ENCODE measurements around the gene AGPAT4. TPM values are rescaled to one million over a fixed set of nuclear protein-coding genes. Genes with fewer than 3 reads are reported as not detected.

Gene AGPAT4
- total RNA-seq, 1 donor from 2014 or later: 54.2 TPM

DNA sequence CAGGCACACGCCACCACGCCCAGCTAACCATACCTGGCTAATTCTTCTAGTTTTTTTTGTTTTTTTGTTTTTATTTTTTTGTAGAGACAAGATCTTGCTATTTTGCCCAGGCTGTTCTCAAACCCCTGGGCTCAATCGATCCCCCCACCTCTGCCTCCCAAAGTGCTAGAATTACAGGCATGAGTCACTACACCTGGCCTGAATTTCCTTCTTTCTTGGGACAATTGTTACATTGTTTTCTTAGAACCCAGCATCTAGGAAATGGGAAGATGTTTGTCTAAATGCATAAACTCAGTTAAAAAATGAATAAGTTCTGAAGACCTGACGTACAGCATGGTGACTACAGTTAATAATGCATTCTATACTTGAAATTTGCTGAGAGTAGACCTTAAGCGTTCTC is 10.8 kb upstream of the AGPAT4 start:
- no peak for DNase-seq (ENCODE audit: low spot score)

DNA sequence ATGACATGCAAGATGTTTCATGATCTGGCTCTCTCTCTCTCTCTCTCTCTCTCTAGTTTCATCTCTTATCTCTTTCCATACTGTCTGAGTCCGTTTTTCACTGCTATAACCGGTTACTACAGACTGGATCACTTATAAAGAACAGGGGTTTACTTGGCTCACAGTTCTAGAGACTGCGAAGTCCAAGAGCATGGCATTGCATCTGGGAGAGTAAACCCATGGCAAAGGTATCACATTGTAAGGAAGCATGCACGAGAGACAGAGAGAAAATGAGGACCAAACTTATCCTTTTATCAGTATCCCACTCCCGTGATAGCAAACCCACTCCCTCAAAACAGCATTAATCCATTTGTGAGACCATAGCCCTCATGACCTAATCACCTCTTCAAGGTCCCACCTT is 7.2 kb upstream of the AGPAT4 start:
- DNase-seq (ENCODE audit: low spot score): no peak

- DNase-seq (ENCODE audit: low spot score): no peak
Observed at GRCh38 chr6:161279677-161280415, 6.0 kb upstream of the AGPAT4 start.

- no peak for DNase-seq (ENCODE audit: low spot score)
Observed at GRCh38 chr6:161276605-161277155, 2.8 kb upstream of the AGPAT4 start.

DNA sequence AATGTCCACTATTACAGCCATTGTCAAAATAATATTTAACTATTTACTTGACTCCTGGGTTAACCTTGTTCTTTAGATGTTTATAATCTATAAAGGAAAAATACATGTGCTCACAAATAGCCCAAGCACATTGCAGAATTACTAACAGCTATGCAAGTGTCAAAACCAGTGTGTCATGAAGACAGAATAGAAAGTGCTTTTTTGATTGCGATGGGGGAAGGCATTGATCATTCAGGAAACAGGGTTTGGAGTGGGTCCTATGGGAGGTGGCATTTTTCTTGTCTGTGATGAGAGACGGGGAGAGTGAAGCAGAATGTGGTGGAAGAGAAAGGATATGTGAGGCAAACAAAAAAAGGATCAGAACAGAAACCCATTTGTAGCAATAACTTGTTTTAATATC is 1.0 kb upstream of the AGPAT4 start:
- no peak for DNase-seq (ENCODE audit: low spot score)

- DNase-seq (ENCODE audit: low spot score): no peak
Observed at GRCh38 chr6:161274488-161274858, 612 bp upstream of the AGPAT4 start.

- DNase-seq (ENCODE audit: low spot score): peak; percentile 64
Observed at GRCh38 chr6:161273274-161273751, 548 bp downstream of the AGPAT4 start.

- DNase-seq (ENCODE audit: low spot score): peak; percentile 42
Observed at GRCh38 chr6:161272635-161273273, 1.1 kb downstream of the AGPAT4 start.

DNA sequence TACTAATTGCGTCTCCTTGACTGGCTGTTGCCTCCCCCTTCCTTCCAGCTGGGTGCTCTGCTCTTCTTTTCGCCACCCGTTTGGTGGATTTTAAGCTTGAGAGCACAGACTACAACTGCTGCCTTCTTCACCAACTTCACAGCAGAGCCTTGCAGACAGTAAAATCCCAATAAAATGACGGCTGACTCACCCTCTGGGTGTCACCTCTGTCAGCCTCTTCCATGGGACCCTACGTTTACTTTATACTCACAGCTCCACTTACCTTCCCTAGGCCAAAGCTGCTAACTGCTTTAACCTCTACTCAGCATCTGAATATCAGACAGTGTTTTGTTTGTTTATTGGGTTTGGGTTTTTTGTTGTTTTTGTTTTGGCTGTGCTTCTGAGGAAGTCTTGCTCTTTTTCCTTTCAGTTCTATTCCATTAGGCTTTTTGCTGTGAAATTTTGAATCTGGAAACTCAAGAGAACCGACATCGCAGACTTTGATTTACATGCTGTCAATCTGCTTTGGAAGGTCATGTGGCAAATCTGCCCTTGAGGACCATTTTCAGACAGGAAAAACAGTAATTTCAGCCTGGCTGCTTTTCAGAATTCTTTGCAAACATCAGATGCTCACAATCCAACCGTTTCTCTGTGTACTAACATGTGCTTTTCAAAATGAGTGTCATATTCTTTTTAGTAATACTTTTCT is 2.4 kb downstream of the AGPAT4 start:
- DNase-seq (ENCODE audit: low spot score): peak; percentile 59

DNA sequence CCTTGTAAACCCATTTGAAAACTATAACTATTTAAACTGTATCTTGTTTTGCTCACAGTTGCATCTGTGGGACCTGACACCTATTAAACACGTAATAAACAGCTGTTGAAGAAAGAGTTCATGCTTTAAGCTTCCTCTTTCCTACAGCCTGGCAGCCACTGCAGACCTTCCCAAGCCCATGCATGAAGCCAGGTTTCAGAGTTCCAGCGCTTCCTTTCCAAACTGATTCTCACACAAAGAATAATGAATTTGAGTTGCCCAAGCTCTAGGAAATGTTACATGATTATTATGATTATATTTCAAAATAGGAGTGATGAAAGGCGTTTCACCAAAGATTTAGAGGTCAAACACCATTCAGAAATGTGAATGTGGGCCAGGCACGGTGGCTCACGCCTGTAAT is 3.7 kb downstream of the AGPAT4 start:
- DNase-seq (ENCODE audit: low spot score): no peak

DNA sequence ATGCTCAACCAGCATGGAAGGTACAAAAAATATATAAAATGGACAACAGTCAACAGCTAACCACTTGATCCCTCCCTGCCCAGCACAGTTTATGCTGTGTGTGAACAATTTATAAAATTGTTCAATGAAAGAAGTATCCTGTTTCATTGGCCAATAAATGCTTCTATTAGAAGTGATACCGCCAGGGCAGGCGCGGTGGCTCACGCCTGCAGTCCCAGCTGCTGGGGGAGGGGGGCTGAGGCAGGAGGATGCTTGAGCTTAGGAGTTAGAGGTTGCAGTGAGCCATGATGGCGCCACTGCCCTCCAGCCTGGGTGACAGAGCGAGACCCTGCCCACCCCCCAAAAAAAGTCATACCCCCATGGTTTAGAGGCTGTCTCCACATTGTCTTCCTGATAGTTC is 4.6 kb downstream of the AGPAT4 start:
- no peak for DNase-seq (ENCODE audit: low spot score)

- DNase-seq (ENCODE audit: low spot score): no peak
Observed at GRCh38 chr6:161268531-161269210, 5.2 kb downstream of the AGPAT4 start.

GRCh38 chr6:161266513-161267230 is 7.2 kb downstream of the AGPAT4 start:
- DNase-seq (ENCODE audit: low spot score): no peak

DNA sequence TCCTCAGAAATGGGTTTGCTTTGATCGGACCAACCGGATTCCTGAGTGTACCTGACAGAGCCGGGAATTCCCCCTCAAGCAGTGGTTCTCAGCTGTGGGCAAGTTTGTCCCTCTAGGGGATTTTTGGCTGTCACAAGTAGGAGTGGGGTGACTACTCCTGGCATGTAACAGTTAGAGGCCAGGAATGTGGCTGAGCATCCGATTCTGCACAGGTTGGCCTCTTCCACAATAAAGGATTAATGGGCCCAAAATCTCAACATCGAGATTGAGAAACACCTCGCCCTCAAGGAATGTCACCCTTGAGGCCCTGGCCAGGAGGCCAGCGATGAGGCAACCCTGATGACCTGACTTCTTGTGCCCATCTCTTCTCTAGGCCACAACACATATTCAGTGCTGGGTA is 7.9 kb downstream of the AGPAT4 start:
- DNase-seq (ENCODE audit: low spot score): no peak

- no peak for DNase-seq (ENCODE audit: low spot score)
Observed at GRCh38 chr6:161265554-161265953, 8.3 kb downstream of the AGPAT4 start.

GRCh38 chr6:161264181-161264580 is 9.7 kb downstream of the AGPAT4 start:
- no peak for DNase-seq (ENCODE audit: low spot score)

DNA sequence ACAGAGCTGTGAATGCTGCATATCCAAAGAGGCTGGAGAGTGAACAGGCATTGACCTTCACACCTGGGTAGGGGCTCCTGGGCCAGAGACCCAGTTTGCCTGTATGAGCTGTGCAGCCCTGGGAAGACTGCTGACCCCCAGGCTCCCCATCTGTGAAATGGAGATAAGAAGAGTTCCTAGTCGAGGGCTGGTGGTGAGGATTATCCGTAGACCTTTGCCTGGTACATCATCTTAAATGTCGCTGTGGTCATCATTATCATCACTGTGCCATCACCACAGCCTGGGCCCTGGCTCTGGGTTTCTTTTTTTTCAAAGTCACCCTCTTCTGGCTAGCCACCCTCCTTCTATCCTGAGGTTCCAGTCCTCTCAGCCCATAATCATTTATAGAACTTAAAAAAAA is 12.0 kb downstream of the AGPAT4 start:
- no peak for DNase-seq (ENCODE audit: low spot score)

- no peak for DNase-seq (ENCODE audit: low spot score)
Observed at GRCh38 chr6:161261325-161261724, 12.5 kb downstream of the AGPAT4 start.

DNA sequence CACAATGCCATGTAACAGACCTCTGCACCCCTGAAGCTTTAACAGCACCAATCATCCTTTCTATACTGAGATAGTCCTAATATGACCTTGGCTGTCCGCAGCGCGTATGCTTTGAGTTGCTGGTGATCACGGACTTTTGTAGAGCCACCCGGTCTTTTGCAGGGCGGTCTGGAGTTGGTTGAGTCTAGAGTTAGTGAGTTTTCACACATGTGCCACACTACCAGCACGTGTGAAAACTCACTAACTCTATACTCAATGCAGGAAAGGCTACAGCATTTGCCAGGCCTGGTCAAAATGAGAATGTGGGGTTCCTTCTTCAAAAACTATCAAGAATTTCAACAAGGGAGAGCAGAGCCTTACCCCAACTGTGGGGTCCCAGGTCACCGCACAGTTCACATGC is 14.6 kb downstream of the AGPAT4 start:
- DNase-seq (ENCODE audit: low spot score): no peak

GRCh38 chr6:161257793-161258457 is 15.9 kb downstream of the AGPAT4 start:
- DNase-seq (ENCODE audit: low spot score): no peak

DNA sequence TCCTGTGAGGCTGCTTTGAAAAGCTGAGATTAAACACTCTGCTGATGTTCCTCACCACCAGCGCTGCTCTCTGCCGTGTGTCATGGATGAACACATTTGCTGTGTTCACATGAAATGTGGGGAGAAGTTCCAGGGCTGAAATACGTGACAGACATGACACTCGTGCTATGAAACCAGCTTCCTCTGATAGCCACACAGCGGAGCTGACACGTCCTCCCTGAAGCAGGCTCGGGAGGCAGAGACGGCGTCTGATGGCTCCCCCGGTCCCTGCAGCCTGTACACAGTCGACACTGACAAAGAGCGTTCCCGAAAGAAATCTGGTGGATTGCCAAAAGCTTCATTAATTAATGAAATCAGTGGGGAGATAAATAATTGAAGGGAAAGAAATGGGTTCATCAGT is 17.5 kb downstream of the AGPAT4 start:
- no peak for DNase-seq (ENCODE audit: low spot score)

Measured in umbilical cord (tissue), 2 donors.